Activated T-helper 2 cell treated with anti-CD3 and anti-CD28 coated beads, Interferon-gamma antibody, Interleukin-2, Interleukin-4, amounts not matched to agents 10 μg/mL and 5 μg/mL and 100 μg/mL, durations not matched to agents 14 hours and 24 hours and 36 hours (primary cell): ENCODE data around the gene CHST1. TPM values are rescaled to one million over a fixed set of nuclear protein-coding genes. Genes with fewer than 3 reads are reported as not detected.

Experiments used
- DNase-seq: peaks from one replicate; pipeline ENCODE4 v3.0.0; 2021; ENCODE audit warnings: low spot score
- H3K27ac Mint-ChIP-seq: one replicate; pipeline ENCODE4 v1.8.0; 2021; ENCODE audit warnings: mixed read lengths
- H3K27me3 Mint-ChIP-seq: one replicate; pipeline ENCODE4 v1.8.0; 2021; ENCODE audit warnings: low read depth, mixed read lengths
- H3K36me3 Mint-ChIP-seq: one replicate; pipeline ENCODE4 v1.8.0; 2021; ENCODE audit warnings: low read depth, mixed read lengths
- H3K4me1 Mint-ChIP-seq: one replicate; pipeline ENCODE4 v1.8.0; 2021; ENCODE audit warnings: low read depth, mixed read lengths
- H3K4me3 Mint-ChIP-seq: one replicate; pipeline ENCODE4 v1.8.0; 2021; ENCODE audit warnings: low read depth, mild to moderate bottlenecking, moderate library complexity, mixed read lengths
- H3K9me3 Mint-ChIP-seq: one replicate; pipeline ENCODE4 v1.8.0; 2021; ENCODE audit warnings: mixed read lengths
- intact Hi-C: fragments of 100-400 bp; cut with micrococcal nuclease; formaldehyde crosslinking; loops from one replicate; pipeline ENCODE4 v1.15.1; 2023
- total RNA-seq: library from RNA; stranded (reverse); gene quantifications from 2 replicates; pipeline ENCODE4 v1.2.3, GENCODE V29; 2022

The CHST1 gene
- total RNA-seq, 1 donor from 2014 or later, result 0.34 TPM

- H3K27me3 Mint-ChIP-seq, result peaks cover 30% of the 10 kb centered on the region
- no peaks in the 10 kb centered on the region for H3K36me3 Mint-ChIP-seq
- intact Hi-C loops, result no loop called here
- H3K4me3 Mint-ChIP-seq, result no peak overlapping the region
- no peak overlapping the region for H3K27ac Mint-ChIP-seq
- DNase-seq, result no peak
- H3K4me1 Mint-ChIP-seq, result no peaks in the 10 kb centered on the region
- H3K9me3 Mint-ChIP-seq, result no peaks in the 10 kb centered on the region
Observed at GRCh38 chr11:45670386-45671135, 5.1 kb upstream of the CHST1 start.

GRCh38 chr11:45669956-45670355 lies 4.5 kb upstream of the CHST1 start:
- Mint-ChIP-seq H3K27ac (no peak overlapping the region), H3K9me3 (no peaks in the 10 kb centered on the region), H3K4me3 (no peak overlapping the region), H3K27me3 (peaks cover 30% of the 10 kb centered on the region), H3K4me1 (no peaks in the 10 kb centered on the region), H3K36me3 (no peaks in the 10 kb centered on the region)
- intact Hi-C loops, result no loop called here
- no peak for DNase-seq

- Mint-ChIP-seq H3K4me3 (no peak overlapping the region), H3K9me3 (no peaks in the 10 kb centered on the region), H3K27ac (no peak overlapping the region), H3K36me3 (no peaks in the 10 kb centered on the region), H3K27me3 (peaks cover 30% of the 10 kb centered on the region), H3K4me1 (no peaks in the 10 kb centered on the region)
- DNase-seq, result no peak
- intact Hi-C loops, result no loop called here
Observed at GRCh38 chr11:45669146-45669545, 3.7 kb upstream of the CHST1 start.

GRCh38 chr11:45667929-45668680 lies 2.7 kb upstream of the CHST1 start:
- Mint-ChIP-seq H3K9me3 (no peaks in the 10 kb centered on the region), H3K36me3 (no peaks in the 10 kb centered on the region), H3K27me3 (peaks cover 38% of the 10 kb centered on the region), H3K4me3 (no peak overlapping the region), H3K27ac (no peak overlapping the region), H3K4me1 (no peaks in the 10 kb centered on the region)
- intact Hi-C loops, result no loop called here
- DNase-seq, result no peak

GRCh38 chr11:45666648-45667642 lies 1.5 kb upstream of the CHST1 start:
- intact Hi-C loops, result no loop called here
- no peak overlapping the region for H3K4me3 Mint-ChIP-seq
- H3K27ac Mint-ChIP-seq, result no peak overlapping the region

GRCh38 chr11:45665933-45666647 lies 668 bp upstream of the CHST1 start:
- Mint-ChIP-seq H3K9me3 (no peaks in the 10 kb centered on the region), H3K4me1 (peaks cover 2% of the 10 kb centered on the region), H3K27me3 (peaks cover 52% of the 10 kb centered on the region), H3K27ac (no peak overlapping the region), H3K36me3 (no peaks in the 10 kb centered on the region), H3K4me3 (peak overlapping the region; percentile 66)
- DNase-seq, result no peak
- intact Hi-C loops, result no loop called here

More at GRCh38 chr11:45666648-45667642, 1.5 kb upstream of the CHST1 start:
- no peaks in the 10 kb centered on the region for H3K36me3 Mint-ChIP-seq
- peaks cover 45% of the 10 kb centered on the region for H3K27me3 Mint-ChIP-seq
- no peaks in the 10 kb centered on the region for H3K9me3 Mint-ChIP-seq
- peaks cover 2% of the 10 kb centered on the region for H3K4me1 Mint-ChIP-seq
- DNase-seq, result no peak

- H3K9me3 Mint-ChIP-seq, result no peaks in the 10 kb centered on the region
- H3K4me3 Mint-ChIP-seq, result no peak overlapping the region
- no peak overlapping the region for H3K27ac Mint-ChIP-seq
- H3K36me3 Mint-ChIP-seq, result no peaks in the 10 kb centered on the region
- peaks cover 2% of the 10 kb centered on the region for H3K4me1 Mint-ChIP-seq
- intact Hi-C loops, result no loop called here
- H3K27me3 Mint-ChIP-seq, result peaks cover 67% of the 10 kb centered on the region
- DNase-seq, result no peak
Observed at GRCh38 chr11:45664376-45665205, 831 bp downstream of the CHST1 start.

GRCh38 chr11:45663486-45664375 lies 1.7 kb downstream of the CHST1 start:
- Mint-ChIP-seq H3K9me3 (no peaks in the 10 kb centered on the region), H3K27me3 (peaks cover 66% of the 10 kb centered on the region), H3K27ac (no peak overlapping the region), H3K4me3 (peak overlapping the region; percentile 40), H3K4me1 (peaks cover 2% of the 10 kb centered on the region), H3K36me3 (no peaks in the 10 kb centered on the region)
- intact Hi-C loops, result no loop called here
- no peak for DNase-seq

GRCh38 chr11:45662665-45663485 lies 2.5 kb downstream of the CHST1 start:
- DNase-seq, result no peak
- intact Hi-C loops, result no loop called here
- peaks cover 60% of the 10 kb centered on the region for H3K27me3 Mint-ChIP-seq

GRCh38 chr11:45662096-45662664 lies 3.2 kb downstream of the CHST1 start:
- Mint-ChIP-seq H3K36me3 (no peaks in the 10 kb centered on the region), H3K4me1 (peaks cover 4% of the 10 kb centered on the region), H3K4me3 (no peak overlapping the region), H3K9me3 (no peaks in the 10 kb centered on the region), H3K27me3 (peaks cover 53% of the 10 kb centered on the region), H3K27ac (no peak overlapping the region)
- intact Hi-C loops, result no loop called here
- no peak for DNase-seq

More at GRCh38 chr11:45662665-45663485, 2.5 kb downstream of the CHST1 start:
- no peaks in the 10 kb centered on the region for H3K9me3 Mint-ChIP-seq
- H3K4me1 Mint-ChIP-seq, result peaks cover 4% of the 10 kb centered on the region
- H3K27ac Mint-ChIP-seq, result no peak overlapping the region
- no peaks in the 10 kb centered on the region for H3K36me3 Mint-ChIP-seq
- H3K4me3 Mint-ChIP-seq, result peak overlapping the region; percentile 40
